Globus pallidus (tissue), 1 donor: ENCODE measurements around the gene SDR42E2.
"Not testable (repeated sequence)": the region's sequence is repeated elsewhere in the genome, so short reads cannot be mapped to it uniquely, and the experiment has no call there.

ENCODE experiments used
- DNase-seq: peaks from one replicate; pipeline ENCODE4 v3.0.0-alpha.2; 2015; ENCODE audit warnings: low spot score

SDR42E2 gene

GRCh38 chr16:22213801-22214200 is 51.5 kb downstream of the SDR42E2 start:
- DNase-seq, result no peak

GRCh38 chr16:22214402-22214801 is 52.1 kb downstream of the SDR42E2 start:
- no peak for DNase-seq

GRCh38 chr16:22214889-22215288 is 52.6 kb downstream of the SDR42E2 start:
- no peak for DNase-seq

- DNase-seq, result no peak
These were observed 54.0 kb downstream of the SDR42E2 start for GRCh38 chr16:22216191-22216831.

- DNase-seq, result not testable (repeated sequence)
These were observed 54.5 kb downstream of the SDR42E2 start for GRCh38 chr16:22216832-22217225.

GRCh38 chr16:22217890-22218730 is 55.8 kb downstream of the SDR42E2 start:
- DNase-seq, result no peak

GRCh38 chr16:22219389-22220068 is 57.2 kb downstream of the SDR42E2 start:
- no peak for DNase-seq

- DNase-seq, result no peak
These were observed 57.7 kb downstream of the SDR42E2 start for GRCh38 chr16:22220069-22220440.

- DNase-seq, result peak; percentile 69
These were observed 58.4 kb downstream of the SDR42E2 start for GRCh38 chr16:22220714-22221113.

- DNase-seq, result no peak
These were observed 59.7 kb downstream of the SDR42E2 start for GRCh38 chr16:22222006-22222405.

- no peak for DNase-seq
These were observed 60.7 kb downstream of the SDR42E2 start for GRCh38 chr16:22222998-22223397.

- no peak for DNase-seq
These were observed 62.8 kb downstream of the SDR42E2 start for GRCh38 chr16:22225060-22225459.

- DNase-seq, result no peak
These were observed 67.6 kb downstream of the SDR42E2 start for GRCh38 chr16:22229889-22230288.

- DNase-seq, result no peak
These were observed 70.2 kb downstream of the SDR42E2 start for GRCh38 chr16:22232277-22233036.

- DNase-seq, result no peak
These were observed 70.7 kb downstream of the SDR42E2 start for GRCh38 chr16:22233037-22233372.

- DNase-seq, result no peak
These were observed 73.8 kb downstream of the SDR42E2 start for GRCh38 chr16:22235839-22236745.

- no peak for DNase-seq
These were observed 77.0 kb downstream of the SDR42E2 start for GRCh38 chr16:22239131-22239805.

GRCh38 chr16:22240023-22240710 is 77.9 kb downstream of the SDR42E2 start:
- DNase-seq, result no peak
